ENCODE results near the gene CCDC157.

- TF ChIP-seq, protein P1, sequence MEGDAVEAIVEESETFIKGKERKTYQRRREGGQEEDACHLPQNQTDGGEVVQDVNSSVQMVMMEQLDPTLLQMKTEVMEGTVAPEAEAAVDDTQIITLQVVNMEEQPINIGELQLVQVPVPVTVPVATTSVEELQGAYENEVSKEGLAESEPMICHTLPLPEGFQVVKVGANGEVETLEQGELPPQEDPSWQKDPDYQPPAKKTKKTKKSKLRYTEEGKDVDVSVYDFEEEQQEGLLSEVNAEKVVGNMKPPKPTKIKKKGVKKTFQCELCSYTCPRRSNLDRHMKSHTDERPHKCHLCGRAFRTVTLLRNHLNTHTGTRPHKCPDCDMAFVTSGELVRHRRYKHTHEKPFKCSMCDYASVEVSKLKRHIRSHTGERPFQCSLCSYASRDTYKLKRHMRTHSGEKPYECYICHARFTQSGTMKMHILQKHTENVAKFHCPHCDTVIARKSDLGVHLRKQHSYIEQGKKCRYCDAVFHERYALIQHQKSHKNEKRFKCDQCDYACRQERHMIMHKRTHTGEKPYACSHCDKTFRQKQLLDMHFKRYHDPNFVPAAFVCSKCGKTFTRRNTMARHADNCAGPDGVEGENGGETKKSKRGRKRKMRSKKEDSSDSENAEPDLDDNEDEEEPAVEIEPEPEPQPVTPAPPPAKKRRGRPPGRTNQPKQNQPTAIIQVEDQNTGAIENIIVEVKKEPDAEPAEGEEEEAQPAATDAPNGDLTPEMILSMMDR (IDR thresholded peaks at IDR 0.05) = no peak
- TF ChIP-seq RAD21 (IDR thresholded peaks at IDR 0.05; ENCODE audit: low read length) (no peak), GATA2 (CRISPR knock-in tag; IDR thresholded peaks at IDR 0.05) (no peak)
Observed at GRCh38 chr22:30336752-30337460, 19.9 kb upstream of the CCDC157 start.
